HCT116 (cell line): Measurements from ENCODE around the gene MRGPRX4. TPM values are rescaled to one million over a fixed set of nuclear protein-coding genes. Genes with fewer than 3 reads are reported as not detected.

Experiments used
- ATAC-seq: fragments of 200-7000 bp; cut with Tn5 transposase; 2 replicates; pipeline ENCODE4 v1.9.1; 2020; ENCODE audit warnings: mild to moderate bottlenecking, moderate library complexity
- BruUV-seq: library from RNA; stranded (reverse); fragments of 400-500 nt; replicated peaks from 2 replicates; lab custom pipeline; 2021; lab: Mats Ljungman, UMichigan
- CTCF ChIA-PET: fragments of 300-600 bp; sonication (Branson Sonifier 250); formaldehyde crosslinking; loops from one replicate; lab custom pipeline; 2021; ENCODE audit warnings: antibody characterized with exemption; lab: Charles Lee
- POLR2A ChIA-PET: fragments of 300-600, 350-600 bp; sonication (Branson Sonifier 250); formaldehyde crosslinking; loops from one replicate; lab custom pipeline; 2021; ENCODE audit warnings: antibody characterized with exemption; lab: Charles Lee
- RAD21 ChIA-PET, 2 experiments: fragments of 300-600 bp; sonication (Branson Sonifier 250); formaldehyde crosslinking; loops; one replicate each; lab custom pipeline; 2023; ENCODE audit warnings: low total read pairs in 2 of 2; ENCODE audit not compliant: uncharacterized antibody in 2 of 2, unreplicated experiment in 2 of 2, low non-redundant PET in 1 of 2; lab: Charles Lee
- DNase-seq: peaks from one replicate; pipeline ENCODE4 v3.0.0-alpha.2; 2010; ENCODE audit warnings: low read depth, low spot score
- H2AFZ ChIP-seq: fragments of 200-600 bp; shearing (Covaris generic), sonication (generic); 2 replicates; pipeline ENCODE4 v1.6.1; 2017; ENCODE audit warnings: low read depth, mixed run types, mixed read lengths, antibody characterized with exemption, low read length; ENCODE audit not compliant: poor library complexity, severe bottlenecking
- H3K27ac ChIP-seq: 2 replicates; pipeline ENCODE4 v1.5.1; 2012; ENCODE audit warnings: low read depth, low read length
- H3K27me3 ChIP-seq: fragments of 200-600 bp; sonication (generic); 2 replicates; pipeline ENCODE4 v1.6.1; 2016; ENCODE audit warnings: mixed run types, low read length, mixed read lengths; ENCODE audit not compliant: insufficient read depth
- H3K36me3 ChIP-seq, 2 experiments: fragments of 200-500 bp in 1 of 2; fragments of 200-600 bp in 1 of 2; sonication (Bioruptor generic) in 1 of 2; sonication (generic) in 1 of 2; 2 replicates each; pipeline versions ENCODE4 v1.5.1 to v1.6.1; 2014 to 2016; ENCODE audit warnings: low read length in 2 of 2, inconsistent platforms in 1 of 2, mixed read lengths in 1 of 2, mixed run types in 1 of 2; ENCODE audit not compliant: insufficient read depth in 2 of 2, control insufficient read depth in 1 of 2
- H3K4me1 ChIP-seq, 2 experiments: fragments of 200-600 bp in 1 of 2; sonication (generic) in 1 of 2; 2 replicates each; pipeline versions ENCODE4 v1.5.1 to v1.6.1; 2012 to 2017; ENCODE audit warnings: low read length in 2 of 2, inconsistent platforms in 1 of 2, mild to moderate bottlenecking in 1 of 2, mixed read lengths in 1 of 2, mixed run types in 1 of 2, moderate library complexity in 1 of 2; ENCODE audit not compliant: insufficient read depth in 2 of 2, control insufficient read depth in 1 of 2
- H3K4me2 ChIP-seq: fragments of 200-600 bp; sonication (generic); 2 replicates; pipeline ENCODE4 v1.6.1; 2017; ENCODE audit warnings: mixed run types, low read length, mixed read lengths
- H3K4me3 ChIP-seq, 2 experiments: fragments of 200-600 bp in 1 of 2; sonication (generic) in 1 of 2; replicated peaks in 1 of 2; 2 replicates each; pipeline ENCODE4 v1.5.1; 2011 to 2016; ENCODE audit warnings: low read length in 2 of 2, control low read depth in 1 of 2, low read depth in 1 of 2, mild to moderate bottlenecking in 1 of 2, mixed read lengths in 1 of 2, mixed run types in 1 of 2
- H3K79me2 ChIP-seq: fragments of 200-600 bp; sonication (generic); 2 replicates; pipeline ENCODE4 v1.6.1; 2017; ENCODE audit warnings: mild to moderate bottlenecking, mixed run types, low read length, moderate library complexity, mixed read lengths; ENCODE audit not compliant: insufficient read depth
- H3K9ac ChIP-seq: fragments of 200-600 bp; sonication (generic); 2 replicates; pipeline ENCODE4 v1.6.1; 2016; ENCODE audit warnings: low read length, mixed read lengths
- H3K9me2 ChIP-seq: fragments of 200-600 bp; sonication (generic), shearing (Covaris generic); 2 replicates; pipeline ENCODE4 v1.6.1; 2017; ENCODE audit warnings: mixed run types, mild to moderate bottlenecking, moderate library complexity; ENCODE audit not compliant: insufficient read depth
- H3K9me3 ChIP-seq, 2 experiments: fragments of 200-500 bp in 1 of 2; fragments of 200-600 bp in 1 of 2; sonication (Bioruptor generic) in 1 of 2; sonication (generic) in 1 of 2; 2 replicates each; pipeline ENCODE4 v1.6.1; 2014 to 2017; ENCODE audit warnings: low read length in 2 of 2, mixed read lengths in 2 of 2, inconsistent platforms in 1 of 2, low read depth in 1 of 2, mild to moderate bottlenecking in 1 of 2, mixed run types in 1 of 2, moderate library complexity in 1 of 2; ENCODE audit not compliant: control insufficient read depth in 1 of 2, insufficient read depth in 1 of 2
- H4K20me1 ChIP-seq: fragments of 200-600 bp; sonication (generic), shearing (Covaris generic); 2 replicates; pipeline ENCODE4 v1.6.1; 2017; ENCODE audit warnings: mixed run types, mild to moderate bottlenecking, moderate library complexity; ENCODE audit not compliant: insufficient read depth
- CBX3 ChIP-seq: IDR thresholded peaks from 2 replicates; pipeline ENCODE4 v1.6.1; 2012; ENCODE audit warnings: low read depth
- CEBPB ChIP-seq: IDR thresholded peaks from 2 replicates; pipeline ENCODE4 v1.6.1; 2012; ENCODE audit warnings: low read depth
- ELF1 ChIP-seq: IDR thresholded peaks from 2 replicates; pipeline ENCODE4 v1.6.1; 2012; ENCODE audit warnings: low read depth, borderline replicate concordance
- EZH2phosphoT487 ChIP-seq: fragments of 200-600 bp; IDR thresholded peaks from 2 replicates; pipeline ENCODE4 v1.6.1; 2018; ENCODE audit warnings: antibody characterized with exemption, borderline replicate concordance
- FOSL1 ChIP-seq: IDR thresholded peaks from 2 replicates; pipeline ENCODE4 v1.6.1; 2012; ENCODE audit warnings: low read depth
- POLR2A ChIP-seq: IDR thresholded peaks from 2 replicates; pipeline ENCODE4 v1.7.0; 2011; ENCODE audit warnings: borderline replicate concordance; ENCODE audit not compliant: insufficient read depth, insufficient read length; ENCODE audit errors: extremely low read depth
- TCF7L2 ChIP-seq: IDR thresholded peaks from 2 replicates; pipeline ENCODE4 v1.7.0; 2011; ENCODE audit warnings: borderline replicate concordance, inconsistent platforms; ENCODE audit not compliant: insufficient read depth, insufficient read length; ENCODE audit errors: extremely low read depth
- ZBTB33 ChIP-seq: IDR thresholded peaks from 2 replicates; pipeline ENCODE4 v1.6.1; 2011; ENCODE audit warnings: mild to moderate bottlenecking, low read length, moderate library complexity; ENCODE audit not compliant: insufficient replicate concordance; ENCODE audit errors: extremely low read depth
- ZNF274 ChIP-seq: fragments of 200-500 bp; sonication (Bioruptor generic); IDR thresholded peaks from 2 replicates; pipeline ENCODE4 v1.6.1; 2014; ENCODE audit warnings: mild to moderate bottlenecking, low read depth, low read length, inconsistent platforms
- intact Hi-C: fragments of 100-400 bp; cut with micrococcal nuclease; formaldehyde crosslinking; loops from 2 replicates; pipeline ENCODE4 v1.10.0; 2022
- total RNA-seq: library from RNA; stranded (reverse); gene quantifications from one replicate; pipeline ENCODE4 v1.2.1, GENCODE V29; 2021; ENCODE audit not compliant: unreplicated experiment
- TF ChIP-seq, protein P1 (sequence below): IDR thresholded peaks from 2 replicates; pipeline ENCODE4 v1.6.1; 2012; ENCODE audit warnings: low read depth
- TF ChIP-seq, protein P2 (sequence below), 3 experiments: fragments of 200-600 bp in 1 of 3; sonication (generic) in 1 of 3; IDR thresholded peaks in 2 of 3; conservative IDR thresholded peaks in 1 of 3; 2 replicates each; pipeline ENCODE4 v1.5.1; 2012 to 2017; ENCODE audit warnings: low read depth in 2 of 3, low read length in 2 of 3, antibody characterized with exemption in 1 of 3, borderline replicate concordance in 1 of 3, control low read depth in 1 of 3, mild to moderate bottlenecking in 1 of 3, mixed read lengths in 1 of 3, mixed run types in 1 of 3, moderate library complexity in 1 of 3; ENCODE audit not compliant: insufficient read depth in 1 of 3

The MRGPRX4 gene
- total RNA-seq, 1 experiment from 2014 or later = not detected

- Histone ChIP-seq H3K27ac (no peak overlapping the region), H4K20me1 (no peaks in the 10 kb centered on the region), H3K9ac (no peak overlapping the region), H3K27me3 (no peaks in the 10 kb centered on the region), H3K4me2 (no peak overlapping the region), H3K79me2 (no peaks in the 10 kb centered on the region), H3K4me3 (no peak overlapping the region), H3K9me2 (no peaks in the 10 kb centered on the region), H3K36me3 (no peaks in the 10 kb centered on the region), H3K4me1 (no peaks in the 10 kb centered on the region), H3K9me3 (no peaks in the 10 kb centered on the region), H2AFZ (no peak overlapping the region)
- TF ChIP-seq CEBPB (no peak), FOSL1 (no peak), EZH2phosphoT487 (no peak), CBX3 (no peak), ZBTB33 (no peak), POLR2A (no peak), ELF1 (no peak), ZNF274 (no peak), TCF7L2 (no peak)
- TF ChIP-seq, protein P1, sequence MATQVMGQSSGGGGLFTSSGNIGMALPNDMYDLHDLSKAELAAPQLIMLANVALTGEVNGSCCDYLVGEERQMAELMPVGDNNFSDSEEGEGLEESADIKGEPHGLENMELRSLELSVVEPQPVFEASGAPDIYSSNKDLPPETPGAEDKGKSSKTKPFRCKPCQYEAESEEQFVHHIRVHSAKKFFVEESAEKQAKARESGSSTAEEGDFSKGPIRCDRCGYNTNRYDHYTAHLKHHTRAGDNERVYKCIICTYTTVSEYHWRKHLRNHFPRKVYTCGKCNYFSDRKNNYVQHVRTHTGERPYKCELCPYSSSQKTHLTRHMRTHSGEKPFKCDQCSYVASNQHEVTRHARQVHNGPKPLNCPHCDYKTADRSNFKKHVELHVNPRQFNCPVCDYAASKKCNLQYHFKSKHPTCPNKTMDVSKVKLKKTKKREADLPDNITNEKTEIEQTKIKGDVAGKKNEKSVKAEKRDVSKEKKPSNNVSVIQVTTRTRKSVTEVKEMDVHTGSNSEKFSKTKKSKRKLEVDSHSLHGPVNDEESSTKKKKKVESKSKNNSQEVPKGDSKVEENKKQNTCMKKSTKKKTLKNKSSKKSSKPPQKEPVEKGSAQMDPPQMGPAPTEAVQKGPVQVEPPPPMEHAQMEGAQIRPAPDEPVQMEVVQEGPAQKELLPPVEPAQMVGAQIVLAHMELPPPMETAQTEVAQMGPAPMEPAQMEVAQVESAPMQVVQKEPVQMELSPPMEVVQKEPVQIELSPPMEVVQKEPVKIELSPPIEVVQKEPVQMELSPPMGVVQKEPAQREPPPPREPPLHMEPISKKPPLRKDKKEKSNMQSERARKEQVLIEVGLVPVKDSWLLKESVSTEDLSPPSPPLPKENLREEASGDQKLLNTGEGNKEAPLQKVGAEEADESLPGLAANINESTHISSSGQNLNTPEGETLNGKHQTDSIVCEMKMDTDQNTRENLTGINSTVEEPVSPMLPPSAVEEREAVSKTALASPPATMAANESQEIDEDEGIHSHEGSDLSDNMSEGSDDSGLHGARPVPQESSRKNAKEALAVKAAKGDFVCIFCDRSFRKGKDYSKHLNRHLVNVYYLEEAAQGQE = no peak
- TF ChIP-seq, protein P2, sequence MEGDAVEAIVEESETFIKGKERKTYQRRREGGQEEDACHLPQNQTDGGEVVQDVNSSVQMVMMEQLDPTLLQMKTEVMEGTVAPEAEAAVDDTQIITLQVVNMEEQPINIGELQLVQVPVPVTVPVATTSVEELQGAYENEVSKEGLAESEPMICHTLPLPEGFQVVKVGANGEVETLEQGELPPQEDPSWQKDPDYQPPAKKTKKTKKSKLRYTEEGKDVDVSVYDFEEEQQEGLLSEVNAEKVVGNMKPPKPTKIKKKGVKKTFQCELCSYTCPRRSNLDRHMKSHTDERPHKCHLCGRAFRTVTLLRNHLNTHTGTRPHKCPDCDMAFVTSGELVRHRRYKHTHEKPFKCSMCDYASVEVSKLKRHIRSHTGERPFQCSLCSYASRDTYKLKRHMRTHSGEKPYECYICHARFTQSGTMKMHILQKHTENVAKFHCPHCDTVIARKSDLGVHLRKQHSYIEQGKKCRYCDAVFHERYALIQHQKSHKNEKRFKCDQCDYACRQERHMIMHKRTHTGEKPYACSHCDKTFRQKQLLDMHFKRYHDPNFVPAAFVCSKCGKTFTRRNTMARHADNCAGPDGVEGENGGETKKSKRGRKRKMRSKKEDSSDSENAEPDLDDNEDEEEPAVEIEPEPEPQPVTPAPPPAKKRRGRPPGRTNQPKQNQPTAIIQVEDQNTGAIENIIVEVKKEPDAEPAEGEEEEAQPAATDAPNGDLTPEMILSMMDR (IDR thresholded peaks at IDR 0.05 in 2 of 3, conservative IDR thresholded peaks at IDR 0.05 in 1 of 3; ENCODE audit: borderline replicate concordance in 1 of 3, insufficient read depth in 1 of 3, low read depth in 2 of 3, low read length in 2 of 3) = no peak
- CTCF ChIA-PET = interaction anchor here (1.2 kb wide), 1 partner anchor 21 kb away, joined by 3 read pairs; no protein-coding TSS in a partner anchor
- POLR2A ChIA-PET = no interaction called here
- RAD21 ChIA-PET = no interaction called here
- no TSS peak for BruUV-seq
- DNase-seq (no peak), ATAC-seq (no peak)
- intact Hi-C loops = no loop called here
These were observed 50.3 kb downstream of the MRGPRX4 start for GRCh38 chr11:18222814-18223421.
